Testis (tissue), 2 donors: ENCODE measurements around the gene HIGD1A.

Source experiments
- CTCF ChIP-seq, 3 experiments: fragments of 450-650 bp in 2 of 3; fragments of 200-600 bp in 1 of 3; sonication (generic) in 1 of 3; IDR thresholded peaks; one replicate each; pipeline ENCODE4 v1.5.1; 2016 to 2019; ENCODE audit warnings: antibody characterized with exemption in 3 of 3, mild to moderate bottlenecking in 2 of 3, moderate library complexity in 1 of 3
- POLR2A ChIP-seq: fragments of 450-650 bp; IDR thresholded peaks from one replicate; pipeline ENCODE4 v1.6.1; 2017; ENCODE audit warnings: antibody characterized with exemption, mild to moderate bottlenecking, moderate library complexity

- TF ChIP-seq CTCF (IDR thresholded peaks at IDR 0.05) (no peak), POLR2A (no peak)
Observed at GRCh38 chr3:42763021-42763420, 41.3 kb downstream of the HIGD1A start.
